Right ventricle myocardium superior (tissue), 1 donor: ENCODE data around the gene SLC6A3. TPM values are rescaled to one million over a fixed set of nuclear protein-coding genes. Genes with fewer than 3 reads are reported as not detected.

Experiments
- ATAC-seq: fragments of 200-7000 bp; cut with Tn5 transposase; one replicate; pipeline ENCODE4 v1.9.1; 2020; ENCODE audit warnings: mild to moderate bottlenecking; ENCODE audit not compliant: poor library complexity
- DNase-seq: peaks from one replicate; pipeline ENCODE4 v3.0.0-alpha.2; 2020
- intact Hi-C: fragments of 100-400 bp; cut with DNase I; formaldehyde crosslinking; loops from one replicate; pipeline ENCODE4 v1.11.2; 2022
- total RNA-seq: library from RNA; stranded (reverse); fragmentation: NEBNext Ultra II Directional; extraction: Animal tissue kit (Norgen Biotek cat#: 25700); gene quantifications from one replicate; pipeline ENCODE4 v1.2.1, GENCODE V29; 2021
- donor health status: DM: no; HTN: yes; CAD: no; lungs with severe emphysema.

Gene SLC6A3
- total RNA-seq, 1 donor from 2014 or later: not detected

DNA sequence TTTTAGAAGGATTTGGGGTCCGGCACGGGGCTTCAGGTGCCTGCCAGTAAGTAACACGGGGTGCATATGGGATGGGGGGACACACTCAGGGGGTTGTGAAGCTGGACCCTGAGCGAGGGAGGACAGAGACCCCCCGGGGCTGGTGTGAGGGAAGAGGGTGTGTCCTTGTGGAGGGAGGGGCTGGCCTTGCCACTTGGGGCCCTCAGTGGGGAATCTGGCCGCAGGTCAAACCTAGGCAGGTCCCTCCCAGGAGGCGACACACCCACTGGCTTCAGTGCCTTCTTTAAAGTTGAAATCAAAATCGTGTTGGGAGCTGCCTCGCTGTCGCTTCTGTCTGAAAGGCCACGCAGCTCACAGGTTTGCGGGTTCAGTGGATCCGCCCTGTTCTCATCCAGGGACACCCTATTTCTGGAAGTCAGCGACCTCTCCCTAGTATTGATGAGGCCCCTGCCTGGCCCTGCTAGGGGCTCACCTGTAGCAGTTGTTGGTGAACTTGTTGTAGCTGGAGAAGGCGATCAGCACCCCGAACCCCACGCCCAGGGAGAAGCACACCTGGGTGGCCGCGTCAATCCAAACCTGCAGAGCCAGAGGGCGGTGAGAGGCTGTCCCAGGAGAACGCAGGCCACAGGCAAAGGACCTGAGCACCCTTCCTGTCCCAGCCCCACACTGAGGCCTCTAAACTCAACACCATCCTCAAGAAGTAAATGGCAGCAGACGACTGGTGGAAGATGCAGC lies 29.4 kb downstream of the SLC6A3 start:
- no peak for ATAC-seq
- peak; percentile 22 for DNase-seq
- intact Hi-C loops: no loop called here

DNA sequence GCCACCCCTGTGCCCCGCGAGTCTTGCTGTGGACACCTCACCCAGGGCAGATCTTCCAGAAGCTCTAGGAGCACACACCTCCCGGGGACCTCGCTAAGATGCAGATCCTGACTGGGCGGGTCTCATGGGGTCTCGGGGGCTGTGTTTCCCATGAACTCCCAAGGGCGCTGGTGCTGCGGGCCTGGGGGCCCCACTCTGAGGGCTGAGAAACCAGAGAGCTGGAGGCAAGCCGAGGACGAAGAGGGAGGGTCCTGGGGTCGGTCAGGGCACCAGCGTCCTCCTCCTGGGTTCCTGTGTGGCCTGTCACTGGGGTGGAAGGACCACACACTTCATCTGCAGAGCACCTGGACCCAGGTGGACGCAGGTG lies 30.2 kb downstream of the SLC6A3 start:
- DNase-seq (peak; percentile 17), ATAC-seq (no peak)

DNA sequence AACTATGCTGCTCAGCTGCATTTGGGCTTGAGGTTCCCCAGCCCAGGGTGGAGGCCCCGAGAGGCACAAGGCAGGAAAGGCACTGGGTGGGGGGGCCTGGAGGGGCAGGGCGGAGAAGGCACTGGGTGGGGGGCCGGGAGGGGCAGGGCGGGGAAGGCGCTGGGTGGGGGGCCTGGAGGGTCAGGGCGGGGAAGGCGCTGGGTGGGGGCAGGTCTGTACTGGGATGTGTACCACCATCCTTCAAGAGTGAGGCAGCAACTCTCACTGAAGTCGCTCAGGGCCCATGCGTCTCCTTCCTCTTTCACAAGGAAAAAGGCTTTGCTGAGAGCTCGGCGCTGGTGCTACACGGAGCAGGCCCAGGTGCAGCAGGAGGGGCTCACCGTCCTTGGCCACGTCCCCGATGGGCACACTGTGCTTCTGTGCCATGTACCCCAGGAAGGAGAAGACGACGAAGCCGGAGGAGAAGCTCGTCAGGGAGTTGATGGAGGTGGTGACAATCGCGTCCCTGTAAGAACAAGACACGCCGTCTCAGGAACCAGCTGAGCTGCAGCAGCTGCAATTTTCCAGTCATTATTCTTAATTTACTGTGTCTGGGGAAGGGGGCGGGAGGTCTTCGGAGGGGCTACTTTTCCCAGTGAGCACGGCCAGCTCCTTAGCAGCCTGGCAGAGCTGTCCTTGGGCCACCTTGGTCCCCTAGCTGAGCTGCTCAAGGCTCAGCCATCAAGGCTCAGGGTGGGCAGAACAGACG lies 30.8 kb downstream of the SLC6A3 start:
- DNase-seq (peak; percentile 27), ATAC-seq (no peak)
- intact Hi-C loops: no loop called here

More for the DNA sequence above, 30.2 kb downstream of the SLC6A3 start:
- intact Hi-C loops: no loop called here

DNA sequence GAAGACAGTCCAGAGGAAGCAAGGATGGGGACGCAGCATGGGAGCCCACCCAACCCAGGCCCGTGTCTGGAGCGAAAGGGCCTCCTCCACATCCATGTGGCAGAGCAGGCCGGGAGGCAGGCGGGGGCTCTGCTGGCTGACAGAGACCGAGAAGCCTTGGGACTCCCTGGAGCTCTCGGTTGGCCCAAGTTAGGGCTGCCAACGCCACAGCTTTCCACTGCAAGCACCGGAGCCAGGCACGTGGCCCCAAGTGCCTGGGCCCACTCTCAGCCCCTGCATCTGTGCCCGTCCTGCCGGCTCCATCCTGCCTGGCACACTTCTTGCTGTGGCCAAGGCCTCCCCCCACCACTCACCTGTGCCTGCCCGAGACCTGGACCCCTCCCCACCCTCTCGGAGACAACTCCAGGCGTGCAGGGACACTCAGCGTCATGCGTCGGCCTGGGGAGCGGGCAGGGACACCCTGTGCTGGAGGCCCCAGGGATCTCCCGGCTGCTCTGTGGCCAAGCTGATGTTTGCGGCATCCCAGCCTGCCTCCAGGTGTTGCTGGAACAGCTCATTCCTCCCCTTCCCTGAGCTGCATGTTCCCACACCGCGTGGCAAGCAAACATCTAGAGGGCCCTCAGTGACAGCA lies 31.5 kb downstream of the SLC6A3 start:
- ATAC-seq: no peak
- intact Hi-C loops: no loop called here
- DNase-seq: peak; percentile 29

DNA sequence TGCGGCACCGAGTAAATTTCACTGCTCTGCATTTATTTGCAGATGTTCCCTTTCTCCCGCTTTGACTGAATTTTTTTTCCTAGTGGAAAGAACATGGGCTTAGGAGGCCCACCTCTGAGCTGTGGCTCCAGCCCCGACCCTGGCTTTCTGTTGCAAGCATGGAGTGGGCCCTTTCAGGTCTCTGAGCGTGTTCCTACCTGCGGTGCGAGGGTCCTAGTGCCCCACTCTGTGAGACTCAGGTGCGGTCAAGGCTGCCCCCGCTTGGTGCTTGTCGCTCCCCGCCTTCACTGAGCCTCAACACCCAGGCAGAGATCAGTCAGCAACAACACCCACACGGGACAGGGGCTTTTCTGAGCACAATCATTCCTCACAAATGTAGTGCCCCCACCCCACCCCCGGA lies 32.0 kb downstream of the SLC6A3 start:
- ATAC-seq (no peak), DNase-seq (no peak)
- intact Hi-C loops: no loop called here

DNA sequence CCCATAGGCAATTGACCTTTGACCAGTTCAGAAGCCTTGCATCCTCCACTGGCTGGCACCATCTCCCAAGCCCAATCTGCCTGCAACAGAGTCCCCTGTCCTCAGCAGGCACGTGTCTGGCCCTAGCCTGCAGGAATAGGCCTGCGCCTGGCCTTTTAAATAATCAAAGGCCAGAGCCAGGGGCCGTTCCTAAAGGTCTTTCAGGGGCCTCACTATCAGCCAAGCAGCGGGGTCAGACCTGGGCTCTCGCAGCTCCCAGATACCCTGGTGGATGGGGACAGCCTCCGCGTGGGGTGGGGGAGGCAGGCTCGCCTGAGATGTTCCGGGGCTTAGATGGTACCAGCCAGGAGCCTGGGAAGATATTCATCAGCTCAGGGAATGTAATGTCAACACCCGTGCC lies 32.6 kb downstream of the SLC6A3 start:
- intact Hi-C loops: no loop called here
- ATAC-seq: no peak
- DNase-seq: peak; percentile 10

DNA sequence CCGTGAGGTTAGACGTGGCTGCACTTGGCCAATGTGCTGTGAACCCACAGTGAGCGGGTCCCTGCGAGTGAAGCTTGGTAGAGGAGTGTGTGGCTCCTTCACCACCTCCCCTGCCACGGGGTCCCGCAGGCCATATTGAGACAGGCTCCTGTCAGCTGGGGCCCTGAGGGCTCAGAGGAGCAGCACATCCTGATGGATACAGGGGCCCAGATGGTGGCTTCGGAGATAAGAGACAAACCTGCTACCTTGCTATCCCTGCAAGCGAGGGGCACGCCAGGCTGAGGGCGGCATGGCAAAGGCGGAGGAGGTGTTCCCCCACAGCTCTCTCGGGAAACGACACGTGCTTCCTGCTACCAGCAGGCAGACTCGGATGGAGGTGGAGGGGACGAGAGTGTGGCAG lies 33.1 kb downstream of the SLC6A3 start:
- DNase-seq: peak; percentile 30
- ATAC-seq: no peak
- intact Hi-C loops: no loop called here

DNA sequence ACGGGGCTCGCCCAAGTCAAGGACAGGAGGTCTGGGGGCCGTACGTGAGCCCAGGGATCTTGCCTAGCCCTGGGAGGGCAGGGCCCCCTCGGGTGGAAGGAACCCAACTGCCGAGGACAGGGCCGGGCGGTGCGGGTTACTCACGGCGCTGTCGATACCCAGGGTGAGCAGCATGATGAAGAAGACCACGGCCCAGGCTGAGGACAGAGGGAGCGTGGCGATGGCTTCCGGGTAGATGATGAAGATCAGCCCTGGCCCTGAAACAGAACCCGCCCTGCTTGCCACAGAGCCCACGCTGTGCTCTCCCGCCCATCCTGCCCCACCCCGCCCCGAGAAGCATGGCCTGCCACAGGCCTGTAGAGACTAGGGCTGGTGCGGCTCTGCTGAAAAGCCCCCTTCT lies 34.1 kb downstream of the SLC6A3 start:
- ATAC-seq (no peak), DNase-seq (peak; percentile 22)
- intact Hi-C loops: no loop called here

DNA sequence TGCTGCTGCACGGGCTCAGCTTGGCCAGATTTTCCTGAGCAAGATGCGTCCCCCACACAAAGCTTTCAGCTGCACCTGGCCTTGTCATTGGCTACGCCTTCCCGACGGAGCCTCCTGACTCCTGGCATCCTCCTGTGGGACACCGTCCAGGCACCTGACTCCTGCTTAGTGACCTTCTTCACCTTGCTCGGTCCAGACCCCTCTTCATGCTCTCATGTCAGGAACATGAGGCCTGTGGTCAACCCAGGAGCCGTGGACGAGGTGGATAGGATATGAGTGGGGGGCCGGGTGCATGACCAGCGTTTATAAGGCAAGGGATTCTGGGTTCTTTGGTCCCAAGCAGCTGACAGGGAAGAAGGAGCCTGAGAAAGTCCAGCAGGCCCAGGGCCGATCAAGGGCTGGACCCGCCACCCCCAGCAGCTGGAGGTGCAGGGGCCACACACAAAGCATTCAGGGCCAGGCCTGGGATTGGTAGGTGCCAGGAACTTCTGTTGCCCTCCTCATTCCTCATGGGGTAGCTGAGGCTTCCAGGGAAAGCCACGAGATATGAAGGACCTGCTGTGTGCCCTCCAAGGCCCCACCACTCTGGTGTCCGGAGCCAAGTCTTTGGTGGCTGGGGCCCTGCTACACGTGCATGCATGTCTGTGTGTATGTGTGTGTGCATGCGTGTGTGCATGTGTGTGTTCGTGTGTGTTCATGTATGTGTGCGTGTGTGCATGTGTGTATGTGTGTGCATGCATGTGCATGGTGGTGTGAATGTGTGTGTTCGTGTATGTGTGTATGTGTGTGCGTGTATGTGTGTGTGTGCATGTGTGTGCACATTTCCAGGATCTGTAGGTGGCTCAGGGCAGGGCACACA lies 34.9 kb downstream of the SLC6A3 start:
- intact Hi-C loops: no loop called here
- ATAC-seq: no peak
- peak; percentile 24 for DNase-seq

DNA sequence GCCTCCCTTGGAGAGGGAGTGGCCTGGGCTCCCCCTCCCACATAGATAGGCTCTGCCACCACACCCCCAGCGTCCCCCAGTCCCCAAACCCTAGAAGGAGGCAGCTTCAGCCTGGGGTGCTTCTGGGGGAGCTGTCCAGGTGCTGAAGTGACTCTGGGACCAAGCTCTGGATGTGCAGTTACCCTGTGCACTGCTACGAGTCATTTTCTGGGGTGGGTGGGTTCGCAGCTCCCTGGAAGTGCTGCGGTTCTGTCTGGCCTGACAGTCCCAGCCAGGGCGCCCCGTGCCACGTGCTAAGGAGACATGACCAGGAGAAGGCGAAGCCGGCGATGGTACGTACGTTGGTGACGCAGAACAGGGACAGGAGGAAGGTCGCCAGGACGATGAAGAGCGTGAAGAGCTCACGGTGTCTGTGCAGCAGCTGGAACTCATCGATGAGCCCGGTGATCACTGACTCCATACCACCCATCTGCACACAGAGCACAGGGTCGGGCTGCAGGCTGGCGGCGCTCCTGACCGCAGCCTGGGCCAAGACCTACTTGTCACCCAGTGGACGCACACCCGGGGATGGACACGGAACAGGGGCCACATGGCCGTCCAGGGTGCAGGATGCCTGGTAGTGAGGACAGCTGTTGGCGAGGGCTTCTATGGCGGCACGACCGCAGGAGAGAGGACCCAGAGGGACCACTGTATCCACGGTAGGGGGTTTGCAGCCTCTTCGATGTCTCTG lies 35.7 kb downstream of the SLC6A3 start:
- DNase-seq (peak; percentile 34), ATAC-seq (no peak)
- intact Hi-C loops: no loop called here

DNA sequence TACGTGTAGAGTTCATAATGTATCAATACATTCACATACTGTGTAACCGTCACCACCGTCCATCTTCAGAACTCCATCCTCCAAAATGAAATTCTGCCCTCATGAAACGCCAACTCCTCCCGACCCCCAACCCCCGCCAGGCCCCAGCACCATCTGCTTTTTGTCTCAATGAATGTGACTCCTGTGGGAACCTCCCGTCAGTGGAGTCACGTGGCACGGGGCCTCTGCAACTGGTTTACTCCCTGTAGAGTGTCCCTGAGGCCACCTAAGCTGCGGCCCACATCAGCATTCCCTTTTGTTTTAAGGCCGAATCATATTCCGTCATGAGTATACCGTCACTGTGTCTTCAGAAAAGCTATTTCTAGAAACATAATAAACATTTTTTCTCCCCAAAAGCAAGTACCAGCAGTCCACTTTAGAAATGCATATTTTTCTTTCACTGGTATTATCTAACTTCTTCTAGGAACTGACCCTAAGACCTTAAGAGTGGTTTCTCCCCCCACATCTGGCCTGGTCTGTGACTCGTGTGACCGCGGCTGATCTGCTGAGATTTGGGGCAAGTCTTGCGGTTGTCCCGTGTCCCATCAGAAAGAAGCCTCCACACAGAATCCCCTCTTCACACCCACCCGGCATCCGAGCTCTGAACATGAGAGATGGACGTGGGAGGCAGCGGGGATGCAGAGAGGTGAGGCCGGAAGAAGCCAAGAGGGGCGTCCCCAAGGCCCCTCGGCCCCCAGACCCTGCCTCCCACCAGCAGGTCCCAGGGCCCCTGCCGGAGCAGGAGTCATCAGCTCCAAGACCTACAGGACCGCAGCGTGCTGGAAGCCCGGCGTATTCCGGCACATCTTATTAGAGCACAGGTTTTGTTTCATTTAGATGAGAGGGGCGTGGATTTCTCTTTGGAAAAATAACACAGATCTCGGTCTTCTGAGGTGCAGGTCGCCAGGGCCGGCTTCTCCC lies 38.3 kb downstream of the SLC6A3 start:
- DNase-seq (peak; percentile 24), ATAC-seq (no peak)
- intact Hi-C loops: no loop called here

DNA sequence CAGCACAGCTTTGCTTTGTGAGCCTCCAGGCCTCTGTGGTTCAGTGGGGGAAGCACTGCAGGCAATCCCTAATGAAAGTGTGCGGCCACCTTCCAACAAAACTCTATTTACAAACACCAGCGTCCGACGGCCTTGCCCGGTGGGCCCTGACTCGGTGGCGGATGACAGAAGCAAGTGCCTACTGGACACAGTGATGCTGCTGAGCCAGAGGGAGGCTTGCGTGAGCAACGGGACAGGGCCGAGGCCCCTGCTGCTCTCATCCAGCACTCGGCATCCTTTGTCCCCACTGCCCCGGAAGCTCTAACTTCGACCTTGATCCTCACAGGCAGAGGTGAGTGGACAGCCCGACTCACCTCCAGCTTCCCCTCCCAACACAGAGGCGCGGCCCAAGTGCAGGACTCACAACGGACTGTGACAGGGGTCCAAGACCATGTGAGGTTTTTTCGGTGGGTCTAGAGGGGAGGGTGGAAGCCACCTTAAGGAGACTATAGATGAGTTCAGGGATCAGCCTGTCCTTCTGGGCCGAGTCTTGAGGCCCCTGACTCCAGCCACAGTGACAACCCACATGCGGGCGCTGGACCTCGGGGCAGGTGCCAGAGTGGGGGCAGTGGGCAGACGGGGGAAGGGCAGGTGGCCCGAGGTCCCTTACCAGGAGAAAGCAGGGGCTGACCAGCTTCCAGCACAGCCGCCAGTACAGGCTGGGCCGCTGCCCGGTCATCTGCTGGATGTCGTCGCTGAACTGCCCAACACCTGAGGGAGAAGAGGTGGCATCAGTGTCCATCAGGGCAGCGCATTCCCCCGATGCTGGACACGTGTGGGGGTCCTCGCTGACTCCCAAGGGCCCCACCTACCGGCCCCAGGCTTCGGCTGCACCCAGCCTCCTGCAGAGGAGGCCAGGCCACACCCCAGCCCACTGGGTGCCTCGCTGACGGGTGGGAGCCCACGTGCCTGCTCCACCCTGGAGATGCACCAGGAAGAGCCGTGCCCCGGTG lies 39.4 kb downstream of the SLC6A3 start:
- DNase-seq (peak; percentile 26), ATAC-seq (no peak)
- intact Hi-C loops: no loop called here

DNA sequence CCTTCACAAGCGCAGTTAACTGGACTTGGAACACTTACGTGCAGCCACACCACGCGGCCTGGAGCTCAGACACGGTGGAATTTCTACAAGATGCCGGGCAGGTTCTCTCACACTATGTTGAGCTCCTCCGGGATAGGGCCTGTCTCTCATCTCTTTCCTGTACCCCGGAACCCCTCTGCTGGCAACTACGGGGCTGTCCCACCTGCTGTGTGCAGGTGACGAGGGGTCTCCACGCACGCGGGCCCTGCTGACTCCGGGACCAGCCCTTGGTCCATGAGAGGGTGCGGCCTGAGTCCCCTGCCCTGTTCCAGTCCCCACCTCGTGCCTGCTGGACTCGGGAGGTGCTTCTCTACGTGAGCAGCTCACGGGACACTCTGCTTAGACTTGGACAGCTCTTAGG lies 40.1 kb downstream of the SLC6A3 start:
- ATAC-seq (no peak), DNase-seq (peak; percentile 22)
- intact Hi-C loops: no loop called here

DNA sequence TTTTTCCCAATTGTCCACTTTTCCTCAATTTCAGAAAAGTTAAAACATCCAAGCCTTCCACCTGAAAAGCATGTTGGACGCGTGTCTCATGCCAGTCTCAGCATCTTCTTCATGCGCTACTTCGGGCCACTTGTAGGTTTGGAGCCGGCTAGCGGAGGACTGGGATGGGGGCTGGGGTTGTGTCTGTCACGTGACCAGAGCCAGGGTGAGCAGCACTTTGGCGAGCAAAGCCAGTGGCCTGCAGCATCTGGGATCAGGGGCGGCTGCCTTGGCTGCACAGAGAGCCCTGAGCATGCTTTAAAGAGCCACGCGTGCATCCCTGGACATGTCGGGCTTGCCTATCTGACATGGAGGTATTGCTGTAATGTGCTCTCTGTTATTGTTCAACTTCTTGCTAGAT lies 41.2 kb downstream of the SLC6A3 start:
- ATAC-seq (no peak), DNase-seq (peak; percentile 25)
- intact Hi-C loops: no loop called here

DNA sequence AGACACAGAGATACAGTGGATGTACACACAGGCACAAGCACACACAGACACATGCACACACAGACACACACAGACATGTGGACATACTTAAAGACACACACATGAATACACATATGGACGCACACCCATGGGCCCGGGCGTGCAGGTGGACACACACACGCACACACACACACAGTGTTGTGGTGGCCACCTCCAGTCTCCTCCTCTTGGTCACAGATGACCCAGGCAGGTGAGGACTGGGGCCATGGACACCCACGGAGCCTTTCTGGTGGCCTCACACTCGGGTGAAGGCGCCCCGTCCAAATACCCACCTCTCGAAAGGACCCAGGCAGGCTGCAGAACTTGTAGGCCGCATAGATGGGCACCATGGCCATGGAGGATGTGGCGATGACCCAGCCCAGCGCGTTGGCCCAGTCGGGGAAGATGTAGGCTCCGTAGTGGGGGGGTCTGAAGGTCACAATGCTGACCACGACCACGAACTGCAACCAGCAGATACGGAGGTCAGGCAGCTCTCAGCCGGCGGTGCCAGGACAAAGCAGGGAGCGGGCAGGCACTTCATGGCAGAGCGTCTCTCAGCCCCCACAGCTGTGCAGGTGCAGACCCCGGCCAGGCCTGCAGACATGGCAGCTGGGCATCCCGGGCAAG lies 42.5 kb downstream of the SLC6A3 start:
- DNase-seq (peak; percentile 19), ATAC-seq (no peak)
- intact Hi-C loops: no loop called here
